HG03280 (cell line): ENCODE measurements around the gene MAT2B.
"Not testable (repeated sequence)": the region's sequence is repeated elsewhere in the genome, so short reads cannot be mapped to it uniquely, and the experiment has no call there.

Experiments used
- ATAC-seq: cut with Tn5 transposase; IDR thresholded peaks from one replicate; pipeline ENCODE4 v1.9.1; 2021; ENCODE audit warnings: mild to moderate bottlenecking, moderate library complexity; ENCODE audit not compliant: unreplicated experiment

MAT2B gene

DNA sequence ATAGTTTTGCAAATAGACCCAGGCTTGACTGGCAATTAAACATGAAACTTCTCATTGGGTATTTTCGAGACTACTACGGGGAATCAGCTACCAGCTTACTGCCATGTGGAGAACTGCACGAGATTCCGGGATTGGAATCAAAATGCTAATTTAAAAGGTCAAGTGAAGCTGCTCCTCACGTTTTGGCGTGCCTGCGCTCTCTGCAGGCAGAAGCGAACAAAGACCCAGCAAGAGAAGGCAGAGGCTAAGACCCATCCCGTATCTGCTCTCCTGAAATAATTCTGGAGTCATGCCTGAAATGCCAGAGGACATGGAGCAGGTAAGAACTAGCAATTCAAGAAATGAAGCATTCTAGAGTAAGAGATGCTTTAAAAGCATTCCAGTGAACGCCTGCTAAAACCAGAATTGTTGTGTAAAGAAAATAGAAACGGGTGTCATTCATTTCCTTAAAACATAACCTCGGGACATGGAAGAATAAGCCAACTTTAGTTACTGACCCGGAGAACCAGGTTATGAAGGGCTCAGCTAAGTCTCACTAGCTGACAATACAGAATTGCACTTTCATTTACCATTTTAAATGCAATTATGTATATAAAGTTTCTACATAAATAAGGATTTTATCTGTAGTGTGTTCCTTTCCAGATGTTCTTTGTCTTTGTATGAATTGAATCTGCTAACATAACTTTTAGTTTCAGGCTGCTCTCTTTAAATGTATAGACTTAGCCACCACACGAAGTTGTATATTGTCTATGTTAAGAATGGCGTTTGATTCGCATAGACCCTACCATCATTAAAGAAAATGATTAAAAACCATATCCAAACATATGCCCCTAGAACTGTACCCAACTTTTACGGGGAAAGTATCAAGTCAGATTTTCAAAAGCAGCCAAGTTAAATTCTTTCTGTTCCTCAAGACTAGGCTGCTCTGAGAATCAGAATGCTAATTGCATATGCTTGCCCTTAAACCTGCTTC, 2.0 kb upstream of the MAT2B start:
- no peak for ATAC-seq

- ATAC-seq = no peak
Observed at GRCh38 chr5:163504079-163504931, 1.1 kb upstream of the MAT2B start.

DNA sequence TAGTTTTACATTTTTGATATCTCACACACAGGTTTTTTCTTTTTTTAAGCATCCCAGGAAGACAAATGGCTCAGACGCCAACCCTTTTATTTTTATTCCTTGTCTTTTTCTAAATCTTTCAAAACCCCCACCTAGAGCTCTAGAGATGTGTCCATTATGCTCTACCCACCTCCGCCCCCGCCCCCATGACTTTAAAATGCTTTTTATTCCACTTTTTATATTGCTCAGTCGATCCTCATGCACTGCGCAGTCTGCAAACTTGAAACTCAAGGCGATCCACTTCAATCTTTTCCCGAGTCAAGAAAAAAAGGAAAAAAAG, 411 bp upstream of the MAT2B start:
- no peak for ATAC-seq

DNA sequence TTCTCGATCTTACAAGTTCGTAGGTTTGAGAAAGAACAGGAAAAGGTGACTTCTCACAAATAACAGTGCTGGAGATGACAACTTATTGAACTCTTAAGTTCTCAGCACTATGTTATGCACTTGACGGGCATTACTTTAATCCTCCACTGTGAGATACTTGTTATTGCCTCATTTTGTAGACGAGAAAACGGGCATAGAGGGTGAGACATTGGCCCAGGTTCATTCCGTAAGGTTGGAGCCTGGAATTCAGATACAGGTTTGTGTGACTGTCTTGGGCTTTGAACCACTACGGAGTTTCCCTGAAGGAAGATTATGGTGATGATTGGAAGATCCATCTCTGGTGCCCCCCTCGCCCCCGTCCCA, 657 bp downstream of the MAT2B start:
- peak; percentile 16 for ATAC-seq

DNA sequence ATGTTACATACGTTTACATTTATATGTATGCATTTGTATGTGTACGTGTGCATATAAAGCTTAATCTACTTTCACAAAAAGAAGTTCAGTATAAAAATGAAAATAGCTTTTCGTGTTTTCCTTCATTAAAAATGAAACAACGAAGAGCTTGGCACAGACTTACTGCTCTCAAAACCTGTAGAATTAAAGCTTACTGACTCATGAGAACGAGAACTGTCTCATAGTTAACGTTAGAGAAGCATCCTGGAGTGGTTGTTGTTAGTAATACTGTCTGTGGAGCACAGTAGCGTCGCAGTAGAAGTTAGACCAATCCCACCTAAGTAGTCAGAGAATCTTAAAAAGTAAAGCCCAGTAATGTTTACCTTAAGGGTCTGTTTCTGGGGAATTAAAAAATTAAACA, 1.3 kb downstream of the MAT2B start:
- ATAC-seq = no peak

GRCh38 chr5:163508753-163509152, 3.3 kb downstream of the MAT2B start:
- ATAC-seq = no peak

GRCh38 chr5:163509291-163509951, 4.0 kb downstream of the MAT2B start:
- ATAC-seq = no peak

DNA sequence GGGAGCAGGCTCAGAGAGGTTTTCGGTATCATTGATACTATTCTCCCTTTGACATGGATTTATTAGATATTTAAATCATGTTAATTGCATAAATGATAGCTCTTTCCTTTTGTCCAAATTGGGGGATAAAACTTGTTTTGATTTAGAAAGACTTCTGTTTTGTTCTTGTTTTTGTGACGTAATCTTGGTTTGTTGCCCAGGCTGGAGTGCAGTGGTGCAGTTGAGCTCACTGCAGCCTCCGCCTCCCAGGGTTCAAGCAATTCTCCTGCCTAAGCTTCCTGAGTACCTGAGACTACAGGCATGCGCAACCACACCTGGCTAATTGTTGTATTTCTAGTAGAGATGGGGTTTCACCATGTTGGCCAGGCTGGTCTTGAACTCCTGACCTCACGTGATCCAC, 7.1 kb downstream of the MAT2B start:
- ATAC-seq = no peak

DNA sequence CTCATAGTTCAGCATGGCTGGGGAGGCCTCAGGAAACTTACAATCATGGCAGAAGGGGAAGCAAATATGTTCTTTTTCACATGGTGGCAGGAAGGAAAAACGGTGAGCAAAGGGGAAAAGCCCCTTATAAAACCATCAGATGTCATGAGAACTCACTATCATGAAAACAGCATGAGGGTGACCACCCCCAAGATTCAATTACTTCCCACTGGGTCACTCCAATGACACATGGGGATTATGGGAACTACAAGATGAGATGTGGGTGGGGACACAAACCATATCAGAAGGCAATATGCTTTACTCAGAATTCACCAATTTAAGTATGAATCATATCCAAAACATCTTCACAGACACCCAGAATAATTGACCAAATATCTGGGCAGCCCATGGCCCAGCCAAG, 19.7 kb downstream of the MAT2B start:
- no peak for ATAC-seq

DNA sequence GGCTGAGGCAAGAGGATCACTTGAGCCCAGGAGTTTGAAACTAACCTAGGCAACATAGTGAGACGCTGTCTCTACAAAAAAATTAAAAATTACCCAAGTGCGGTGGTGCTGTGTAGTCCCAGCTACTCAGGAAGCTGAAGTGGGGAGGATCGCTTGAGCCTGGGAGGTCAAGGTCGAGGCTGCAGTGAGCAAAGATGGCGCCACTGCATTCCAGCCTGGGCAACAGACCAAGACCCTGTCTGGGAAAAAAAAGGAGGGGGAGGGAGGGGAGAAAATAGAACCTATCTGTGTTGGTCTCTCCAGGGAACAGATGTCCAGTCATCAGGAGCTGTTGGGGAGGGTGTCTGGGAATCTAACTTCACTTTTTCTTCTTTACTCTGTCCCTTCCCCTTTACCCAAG, 24.3 kb downstream of the MAT2B start:
- ATAC-seq = no peak

DNA sequence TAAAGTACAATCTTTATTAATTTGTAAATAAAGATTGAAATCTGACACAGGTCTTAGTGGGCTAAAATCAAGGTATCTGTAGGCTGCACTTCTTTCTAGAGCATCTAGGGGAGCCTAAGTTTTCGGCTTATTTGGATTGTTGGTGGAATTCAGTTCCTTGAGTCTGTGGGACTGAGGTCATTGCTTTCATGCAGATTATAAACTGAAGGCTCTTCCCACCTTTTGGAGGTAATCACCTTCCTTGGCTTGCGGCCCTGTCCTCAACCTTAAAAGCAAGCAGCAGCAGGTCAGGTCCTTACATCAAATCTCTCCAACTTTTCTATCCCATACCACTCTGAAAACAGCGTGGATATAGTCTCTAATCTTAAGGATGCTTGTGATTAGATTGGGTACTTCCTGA, 25.9 kb downstream of the MAT2B start:
- ATAC-seq = no peak

- ATAC-seq = no peak
Observed at GRCh38 chr5:163532171-163533084, 27.0 kb downstream of the MAT2B start.

- ATAC-seq = no peak
Observed at GRCh38 chr5:163533223-163533622, 27.8 kb downstream of the MAT2B start.

GRCh38 chr5:163534492-163535094, 29.2 kb downstream of the MAT2B start:
- ATAC-seq = no peak

DNA sequence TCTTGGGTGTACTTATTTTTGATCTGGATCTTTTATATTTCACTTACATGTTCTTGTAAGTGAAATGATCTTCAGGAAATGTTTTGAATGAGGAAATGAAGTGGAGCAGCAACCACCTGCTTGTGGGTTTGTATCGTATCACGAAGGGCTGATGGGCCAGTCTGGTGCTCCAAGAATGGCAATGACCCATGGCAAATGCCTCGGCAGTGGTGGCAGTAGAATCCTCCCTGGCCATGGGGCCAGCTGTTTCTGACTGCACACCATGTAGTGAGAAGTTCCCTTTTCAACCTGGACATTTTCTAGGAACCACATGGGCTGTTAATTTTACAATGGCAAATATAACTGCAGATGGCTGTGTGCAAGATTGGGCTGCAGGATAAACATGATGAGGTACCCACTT, 29.9 kb downstream of the MAT2B start:
- ATAC-seq = no peak

- not testable (repeated sequence) for ATAC-seq
Observed at GRCh38 chr5:163536442-163536841, 31.0 kb downstream of the MAT2B start.

- ATAC-seq = no peak
Observed at GRCh38 chr5:163540696-163541095, 35.3 kb downstream of the MAT2B start.

- no peak for ATAC-seq
Observed at GRCh38 chr5:163542771-163543170, 37.4 kb downstream of the MAT2B start.

GRCh38 chr5:163544041-163544440, 38.6 kb downstream of the MAT2B start:
- no peak for ATAC-seq

DNA sequence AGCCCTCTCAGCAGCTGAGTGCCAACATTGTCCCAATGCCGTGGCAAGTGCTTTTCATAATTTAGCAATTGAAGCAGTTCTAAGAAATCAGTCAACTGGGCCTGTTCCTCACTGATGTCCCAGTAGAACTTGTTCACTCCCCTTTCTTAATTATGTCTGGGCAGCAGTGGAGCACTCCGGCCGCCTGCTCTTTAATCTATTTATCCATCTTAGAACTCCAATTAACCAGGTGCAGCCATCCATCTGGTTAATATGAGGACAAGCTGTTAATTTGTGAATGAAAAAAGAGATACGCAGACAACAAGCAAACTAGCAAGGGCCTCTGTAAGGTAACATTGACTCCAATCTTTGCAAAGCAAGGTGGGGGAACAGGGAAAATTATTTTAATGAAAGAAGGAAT, 39.4 kb downstream of the MAT2B start:
- ATAC-seq = no peak
